Endothelial cell of umbilical vein (primary cell): ENCODE data around the gene S100A16. TPM values are rescaled to one million over a fixed set of nuclear protein-coding genes. Genes with fewer than 3 reads are reported as not detected.
"Not testable (repeated sequence)": the region's sequence is repeated elsewhere in the genome, so short reads cannot be mapped to it uniquely, and the experiment has no call there.

Source experiments
- BruUV-seq: library from RNA; stranded (reverse); fragments of 400-500 nt; replicated peaks from 2 replicates; lab custom pipeline; 2021; lab: Mats Ljungman, UMichigan
- CTCF ChIA-PET: fragments of 300-600, 350-600 bp; sonication (Branson Sonifier 250); formaldehyde crosslinking; loops from one replicate; lab custom pipeline; 2021; ENCODE audit warnings: antibody characterized with exemption, inconsistent platforms; lab: Charles Lee
- POLR2A ChIA-PET: fragments of 300-600, 350-600 bp; sonication (Branson Sonifier 250); formaldehyde crosslinking; loops from one replicate; lab custom pipeline; 2021; ENCODE audit warnings: antibody characterized with exemption, inconsistent platforms; lab: Charles Lee
- DNase-seq: peaks from one replicate; pipeline ENCODE4 v3.0.0-alpha.2; 2011; ENCODE audit warnings: low read depth, low spot score
- FAIRE-seq: peaks from 2 replicates; lab custom pipeline; 2011; peaks lifted over from hg19 to GRCh38; lab: Jason Lieb, UNC
- H2AFZ ChIP-seq: 2 replicates; pipeline ENCODE4 v1.6.0; 2012; ENCODE audit warnings: low read depth, low read length, control low read depth, inconsistent platforms
- H3K27ac ChIP-seq: 2 replicates; pipeline ENCODE4 v1.5.1; 2011; ENCODE audit warnings: low read depth, mild to moderate bottlenecking, control low read depth, low read length, moderate library complexity; ENCODE audit not compliant: insufficient read depth
- H3K27me3 ChIP-seq, 2 experiments: 2 replicates each; pipeline versions ENCODE4 v1.6.0 to v1.6.1; 2011; ENCODE audit warnings: low read length in 2 of 2, mixed read lengths in 1 of 2; ENCODE audit not compliant: control insufficient read depth in 2 of 2, insufficient read depth in 2 of 2
- H3K36me3 ChIP-seq, 2 experiments: 2 replicates in 1 of 2; 3 replicates in 1 of 2; pipeline ENCODE4 v1.5.1; 2011; ENCODE audit warnings: low read length in 2 of 2, mild to moderate bottlenecking in 1 of 2, moderate library complexity in 1 of 2; ENCODE audit not compliant: control insufficient read depth in 2 of 2, insufficient read depth in 2 of 2; ENCODE audit errors: extremely low read depth in 1 of 2
- H3K4me1 ChIP-seq: 3 replicates; pipeline ENCODE4 v1.5.1; 2011; ENCODE audit warnings: mild to moderate bottlenecking, low read length; ENCODE audit not compliant: control insufficient read depth, insufficient read depth; ENCODE audit errors: extremely low read depth
- H3K4me2 ChIP-seq: 2 replicates; pipeline ENCODE4 v1.6.1; 2011; ENCODE audit warnings: low read length, control low read depth, mixed read lengths; ENCODE audit not compliant: insufficient read depth
- H3K4me3 ChIP-seq, 3 experiments: fragments of 200-600 bp in 1 of 3; sonication (generic), shearing (Covaris generic) in 1 of 3; replicated peaks in 1 of 3; 2 replicates each; pipeline ENCODE4 v1.5.1; 2011 to 2016; ENCODE audit warnings: control low read depth in 3 of 3, low read length in 3 of 3, mild to moderate bottlenecking in 2 of 3, inconsistent platforms in 1 of 3, low read depth in 1 of 3, moderate library complexity in 1 of 3; ENCODE audit not compliant: insufficient read depth in 1 of 3
- H3K79me2 ChIP-seq: 2 replicates; pipeline ENCODE4 v1.6.0; 2012; ENCODE audit warnings: low read length, inconsistent platforms; ENCODE audit not compliant: control insufficient read depth, insufficient read depth
- H3K9ac ChIP-seq: replicated peaks from 2 replicates; pipeline ENCODE3; 2011; ENCODE audit warnings: low read length, control low read depth; ENCODE audit not compliant: insufficient read depth; ENCODE audit errors: extremely low read depth
- H3K9me1 ChIP-seq: replicated peaks from 3 replicates; pipeline ENCODE4 v1.6.0; 2011; ENCODE audit warnings: mild to moderate bottlenecking, low read length; ENCODE audit not compliant: control insufficient read depth, insufficient read depth; ENCODE audit errors: extremely low read depth
- H3K9me3 ChIP-seq: replicated peaks from 2 replicates; pipeline ENCODE4 v1.5.1; 2012; ENCODE audit warnings: low read length, inconsistent platforms; ENCODE audit not compliant: control insufficient read depth, insufficient read depth
- H4K20me1 ChIP-seq: replicated peaks from 2 replicates; pipeline ENCODE3; 2011; ENCODE audit warnings: mild to moderate bottlenecking, low read length; ENCODE audit not compliant: control insufficient read depth, insufficient read depth; ENCODE audit errors: extremely low read depth
- EZH2 ChIP-seq: IDR thresholded peaks from 2 replicates; pipeline ENCODE4 v1.6.1; 2012; ENCODE audit warnings: borderline replicate concordance, low read depth, mild to moderate bottlenecking, moderate library complexity, low read length, inconsistent platforms; ENCODE audit not compliant: severe bottlenecking
- FOS ChIP-seq: IDR thresholded peaks from 2 replicates; pipeline ENCODE4 v1.6.1; 2011; ENCODE audit warnings: mild to moderate bottlenecking, low read length, moderate library complexity, borderline replicate concordance; ENCODE audit not compliant: insufficient read depth
- GATA2 ChIP-seq: IDR thresholded peaks from 2 replicates; pipeline ENCODE4 v1.7.0; 2011; ENCODE audit warnings: low read depth, mild to moderate bottlenecking, moderate library complexity, mixed read lengths, low read length; ENCODE audit not compliant: insufficient read length, insufficient read depth
- JUN ChIP-seq: IDR thresholded peaks from 2 replicates; pipeline ENCODE4 v1.6.1; 2011; ENCODE audit warnings: borderline replicate concordance, low read depth; ENCODE audit not compliant: insufficient read length, insufficient read depth
- MAX ChIP-seq: IDR thresholded peaks from 2 replicates; pipeline ENCODE4 v1.6.1; 2011; ENCODE audit not compliant: insufficient read depth, insufficient read length
- MYC ChIP-seq: IDR thresholded peaks from one replicate; pipeline ENCODE4 v1.6.1; 2011; ENCODE audit warnings: mild to moderate bottlenecking, low read depth, low read length
- POLR2A ChIP-seq: IDR thresholded peaks from 2 replicates; pipeline ENCODE4 v1.6.1; 2012; ENCODE audit warnings: low read depth, mild to moderate bottlenecking, control low read depth, low read length
- POLR2AphosphoS5 ChIP-seq: IDR thresholded peaks from 2 replicates; pipeline ENCODE4 v1.6.1; 2012; ENCODE audit warnings: low read depth, mild to moderate bottlenecking, control low read depth, low read length, moderate library complexity; ENCODE audit not compliant: insufficient read depth
- dilution Hi-C: fragments of 300-500 bp; cut with MboI; formaldehyde crosslinking; loops from one replicate; pipeline ENCODE4 v1.15.0; 2019; ENCODE audit warnings: low sequenced_read_pairs; ENCODE audit not compliant: extremely low pct_ligation_motif_present
- intact Hi-C: fragments of 100-400 bp; cut with micrococcal nuclease; formaldehyde crosslinking; loops from one replicate; pipeline ENCODE4 v1.10.0; 2022
- polyA plus RNA-seq, 4 experiments: library from polyadenylated mRNA; depleted of rRNA in 3 of 4; stranded (reverse) in 3 of 4; unstranded in 1 of 4; fragments of >200 nt; gene quantifications; 2 replicates each; pipeline versions ENCODE4 v1.2.1 to v1.2.3, GENCODE V29; 2011 to 2012; ENCODE audit warnings: missing spikeins in 1 of 4
- total RNA-seq: library from RNA; stranded (reverse); gene quantifications from 2 replicates; pipeline ENCODE4 v1.2.3, GENCODE V29; 2021
- TF ChIP-seq, protein P1 (sequence below), 2 donors: IDR thresholded peaks; 1 replicate in 1 of 2; 2 replicates in 1 of 2; pipeline ENCODE4 v1.5.1; 2011; ENCODE audit warnings: low read length in 2 of 2, mild to moderate bottlenecking in 2 of 2, moderate library complexity in 2 of 2, control low read depth in 1 of 2, inconsistent platforms in 1 of 2, low read depth in 1 of 2; ENCODE audit not compliant: insufficient read depth in 1 of 2; ENCODE audit errors: extremely low read depth in 1 of 2

The S100A16 gene
- total and polyA plus RNA-seq, 2 donors (not counting 3 experiments of a cell fraction or from before 2014, with no cell fraction given) = 701 to 1,770 TPM

- H4K20me1 ChIP-seq, dilution Hi-C loops, H2AFZ ChIP-seq, intact Hi-C loops, H3K4me2 ChIP-seq, DNase-seq, H3K36me3 ChIP-seq, H3K4me3 ChIP-seq, BruUV-seq, H3K27me3 ChIP-seq, FAIRE-seq, H3K79me2 ChIP-seq, POLR2A ChIA-PET, H3K9ac ChIP-seq, H3K9me3 ChIP-seq, H3K9me1 ChIP-seq, H3K27ac ChIP-seq, H3K4me1 ChIP-seq: not testable (repeated sequence)
- CTCF ChIA-PET = interaction anchor here (1.3 to 2.0 kb wide), 2 partner anchors 10 to 45 kb away, joined by 4 to 18 read pairs; partner anchors contain the start of gene S100A13
These were observed 30.1 kb downstream of the S100A16 start for GRCh38 chr1:153582836-153583235.

DNA sequence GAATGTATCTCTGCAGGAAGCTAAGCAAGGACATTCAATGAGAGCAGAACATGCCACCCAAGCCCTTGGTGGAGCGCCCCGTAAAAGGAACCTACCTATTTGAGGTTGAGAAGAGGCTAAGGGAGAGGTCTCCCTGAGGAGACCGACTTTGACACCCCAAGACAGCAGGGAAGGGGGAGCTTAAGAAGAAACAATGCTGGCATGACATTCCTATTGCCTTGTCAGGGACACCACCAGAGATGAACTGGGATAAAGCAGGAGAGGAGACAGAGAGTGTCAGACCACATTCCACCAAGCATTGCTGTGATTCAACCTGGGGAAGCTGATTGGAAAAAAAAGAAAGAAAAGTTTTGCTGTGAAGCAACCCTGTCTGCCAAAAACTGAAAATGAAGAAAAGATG, 34.0 kb downstream of the S100A16 start:
- H3K27ac ChIP-seq = no peak overlapping the region
- BruUV-seq = no TSS peak
- TF ChIP-seq, protein P1, sequence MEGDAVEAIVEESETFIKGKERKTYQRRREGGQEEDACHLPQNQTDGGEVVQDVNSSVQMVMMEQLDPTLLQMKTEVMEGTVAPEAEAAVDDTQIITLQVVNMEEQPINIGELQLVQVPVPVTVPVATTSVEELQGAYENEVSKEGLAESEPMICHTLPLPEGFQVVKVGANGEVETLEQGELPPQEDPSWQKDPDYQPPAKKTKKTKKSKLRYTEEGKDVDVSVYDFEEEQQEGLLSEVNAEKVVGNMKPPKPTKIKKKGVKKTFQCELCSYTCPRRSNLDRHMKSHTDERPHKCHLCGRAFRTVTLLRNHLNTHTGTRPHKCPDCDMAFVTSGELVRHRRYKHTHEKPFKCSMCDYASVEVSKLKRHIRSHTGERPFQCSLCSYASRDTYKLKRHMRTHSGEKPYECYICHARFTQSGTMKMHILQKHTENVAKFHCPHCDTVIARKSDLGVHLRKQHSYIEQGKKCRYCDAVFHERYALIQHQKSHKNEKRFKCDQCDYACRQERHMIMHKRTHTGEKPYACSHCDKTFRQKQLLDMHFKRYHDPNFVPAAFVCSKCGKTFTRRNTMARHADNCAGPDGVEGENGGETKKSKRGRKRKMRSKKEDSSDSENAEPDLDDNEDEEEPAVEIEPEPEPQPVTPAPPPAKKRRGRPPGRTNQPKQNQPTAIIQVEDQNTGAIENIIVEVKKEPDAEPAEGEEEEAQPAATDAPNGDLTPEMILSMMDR (IDR thresholded peaks at IDR 0.05; ENCODE audit: extremely low read depth in 1 of 2, insufficient read depth in 1 of 2, low read depth in 1 of 2, low read length in 2 of 2) = no peak
- TF ChIP-seq FOS (no peak), MYC (no peak), POLR2AphosphoS5 (no peak), GATA2 (no peak), JUN (no peak), MAX (no peak), EZH2 (no peak), POLR2A (no peak)
- dilution Hi-C loops = no loop called here
- no peak overlapping the region for H3K4me3 ChIP-seq
- H2AFZ ChIP-seq = no peak overlapping the region
- H3K4me1 ChIP-seq = no peaks in the 10 kb centered on the region
- no peaks in the 10 kb centered on the region for H3K9me3 ChIP-seq
- H3K79me2 ChIP-seq = no peaks in the 10 kb centered on the region
- CTCF ChIA-PET = interaction anchor here (0.9 kb wide), 1 partner anchor 48 kb away, joined by 6 read pairs; the partner anchor contains the start of gene S100A13
- H3K9me1 ChIP-seq = no peaks in the 10 kb centered on the region
- FAIRE-seq (no peak), DNase-seq (no peak)
- no peaks in the 10 kb centered on the region for H3K36me3 ChIP-seq
- H3K4me2 ChIP-seq = no peak overlapping the region
- POLR2A ChIA-PET = no interaction called here
- no peaks in the 10 kb centered on the region for H4K20me1 ChIP-seq
- H3K9ac ChIP-seq = no peak overlapping the region
- no peaks in the 10 kb centered on the region for H3K27me3 ChIP-seq
- intact Hi-C loops = no loop called here
